HepG2 (cell line): ENCODE data around the gene MSMB. TPM values are rescaled to one million over a fixed set of nuclear protein-coding genes. Genes with fewer than 3 reads are reported as not detected.

Source experiments
- GMEB2 ChIP-seq: IDR thresholded peaks from 2 replicates; pipeline ENCODE4 v1.6.1; 2016; ENCODE audit warnings: missing biosample characterization, missing genetic modification reagents, low read depth
- HMG20A ChIP-seq: IDR thresholded peaks from 2 replicates; pipeline ENCODE4 v1.6.1; 2016; ENCODE audit warnings: borderline replicate concordance
- RCOR2 ChIP-seq: IDR thresholded peaks from 2 replicates; pipeline ENCODE4 v1.6.1; 2016; ENCODE audit warnings: missing biosample characterization, missing genetic modification reagents
- ZFP62 ChIP-seq: sonication (generic); formaldehyde crosslinking; IDR thresholded peaks from 2 replicates; pipeline ENCODE4 v1.4.0; 2020; ENCODE audit warnings: missing genetic modification reagents
- ZNF317 ChIP-seq: sonication (generic); formaldehyde crosslinking; IDR thresholded peaks from 2 replicates; pipeline ENCODE4 v1.5.0; 2020; ENCODE audit warnings: mild to moderate bottlenecking, missing genetic modification reagents
- ZNF530 ChIP-seq: sonication (generic); formaldehyde crosslinking; IDR thresholded peaks from 2 replicates; pipeline ENCODE4 v1.5.0; 2020; ENCODE audit warnings: low read depth, mild to moderate bottlenecking, missing genetic modification reagents
- polyA plus RNA-seq, 8 experiments: library from polyadenylated mRNA; depleted of rRNA in 3 of 8; stranded (reverse) in 7 of 8; unstranded in 1 of 8; fragments of >200 nt; fragmentation: Illumina TruSeq in 4 of 8; extraction: Trizol in 4 of 8; gene quantifications; 2 replicates each; pipeline versions ENCODE4 v1.2.1 to v1.2.3, GENCODE V29; 2011 to 2016; ENCODE audit warnings: low read depth in 4 of 8, missing spikeins in 1 of 8, mixed read lengths in 1 of 8; ENCODE audit not compliant: insufficient read depth in 1 of 8
- total RNA-seq, 5 experiments: library from RNA; depleted of rRNA; stranded (reverse); fragments of >200 nt; fragmentation: Illumina TruSeq; extraction: Trizol; gene quantifications; 2 replicates each; pipeline ENCODE4 v1.2.3, GENCODE V29; 2016; ENCODE audit warnings: low read depth in 1 of 5
- TF ChIP-seq, protein P1 (sequence below): sonication (generic); formaldehyde crosslinking; IDR thresholded peaks from 2 replicates; pipeline ENCODE4 v1.5.0; 2020; ENCODE audit warnings: missing genetic modification reagents, mild to moderate bottlenecking, borderline replicate concordance
- TF ChIP-seq, protein P2 (sequence below): sonication (generic); formaldehyde crosslinking; IDR thresholded peaks from 2 replicates; pipeline ENCODE4 v1.4.0; 2020; ENCODE audit warnings: missing genetic modification reagents, mild to moderate bottlenecking, borderline replicate concordance

MSMB gene
- total and polyA plus RNA-seq, 2 of the 13 experiments (the other 11 are each of a cell fraction or from before 2014, with no cell fraction given) = 0.84 TPM; not detected in 1

DNA sequence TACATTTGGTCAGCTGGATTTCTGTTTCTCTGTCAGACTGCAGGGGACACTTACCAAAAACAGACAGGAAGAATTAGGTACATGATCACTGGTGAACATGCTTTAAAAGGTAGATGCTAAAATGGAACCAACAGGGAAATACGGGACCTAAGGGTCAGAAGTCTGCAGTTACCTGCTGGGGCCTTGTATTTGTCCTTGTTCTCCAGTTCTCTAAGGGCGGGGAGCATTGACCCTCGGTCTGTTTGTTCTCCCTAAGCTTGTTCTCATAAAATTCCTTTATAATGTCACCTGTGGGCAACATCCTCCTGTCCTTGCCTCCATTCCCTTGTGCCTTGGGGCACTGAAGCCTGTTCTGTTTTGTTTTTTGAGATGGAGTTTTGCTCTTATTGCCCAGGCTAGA lies 29.8 kb upstream of the MSMB start (continued):
- TF ChIP-seq ZNF530 (CRISPR knock-in tag) (no peak), HMG20A (0 out of 2 replicates have a peak, but pooled peaks have one; percentile 28), ZFP62 (CRISPR knock-in tag) (no peak), ZNF317 (CRISPR knock-in tag) (peak; percentile 74), GMEB2 (CRISPR knock-in tag) (no peak), RCOR2 (CRISPR knock-in tag) (no peak)
- TF ChIP-seq, protein P1, sequence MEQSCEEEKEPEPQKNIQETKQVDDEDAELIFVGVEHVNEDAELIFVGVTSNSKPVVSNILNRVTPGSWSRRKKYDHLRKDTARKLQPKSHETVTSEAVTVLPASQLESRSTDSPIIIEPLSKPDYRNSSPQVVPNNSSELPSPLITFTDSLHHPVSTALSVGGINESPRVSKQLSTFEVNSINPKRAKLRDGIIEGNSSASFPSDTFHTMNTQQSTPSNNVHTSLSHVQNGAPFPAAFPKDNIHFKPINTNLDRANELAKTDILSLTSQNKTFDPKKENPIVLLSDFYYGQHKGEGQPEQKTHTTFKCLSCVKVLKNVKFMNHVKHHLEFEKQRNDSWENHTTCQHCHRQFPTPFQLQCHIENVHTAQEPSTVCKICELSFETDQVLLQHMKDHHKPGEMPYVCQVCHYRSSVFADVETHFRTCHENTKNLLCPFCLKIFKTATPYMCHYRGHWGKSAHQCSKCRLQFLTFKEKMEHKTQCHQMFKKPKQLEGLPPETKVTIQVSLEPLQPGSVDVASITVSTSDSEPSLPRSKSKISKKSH (CRISPR knock-in tag) = no peak
- TF ChIP-seq, protein P2, sequence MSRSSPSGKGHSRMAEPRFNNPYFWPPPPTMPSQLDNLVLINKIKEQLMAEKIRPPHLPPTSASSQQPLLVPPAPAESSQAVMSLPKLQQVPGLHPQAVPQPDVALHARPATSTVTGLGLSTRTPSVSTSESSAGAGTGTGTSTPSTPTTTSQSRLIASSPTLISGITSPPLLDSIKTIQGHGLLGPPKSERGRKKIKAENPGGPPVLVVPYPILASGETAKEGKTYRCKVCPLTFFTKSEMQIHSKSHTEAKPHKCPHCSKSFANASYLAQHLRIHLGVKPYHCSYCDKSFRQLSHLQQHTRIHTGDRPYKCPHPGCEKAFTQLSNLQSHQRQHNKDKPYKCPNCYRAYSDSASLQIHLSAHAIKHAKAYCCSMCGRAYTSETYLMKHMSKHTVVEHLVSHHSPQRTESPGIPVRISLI (CRISPR knock-in tag) = no peak
